ENCODE data around the gene G3BP1. TPM values are rescaled to one million over a fixed set of nuclear protein-coding genes. Genes with fewer than 3 reads are reported as not detected.

G3BP1 gene
- total RNA-seq, 4 donors from 2014 or later: 72.1 to 240 (median 168) TPM

- no peaks in the 10 kb centered on the region for H3K36me3 ChIP-seq
- no peaks in the 10 kb centered on the region for H3K27me3 ChIP-seq
- no peak for TF ChIP-seq CTCF (IDR thresholded peaks at IDR 0.05)
- TF ChIP-seq POLR2A (IDR thresholded peaks at IDR 0.05): no peak
- DNase-seq: no peak
- no peak overlapping the region for H3K4me3 ChIP-seq
- H3K4me1 ChIP-seq: peaks cover 0 to 9% of the 10 kb centered on the region in 2 donors
- H3K27ac ChIP-seq: no peak overlapping the region
- no peaks in the 10 kb centered on the region for H3K9me3 ChIP-seq
- intact Hi-C loops (cut with DNase I; ENCODE audit: low total_unique reads): no loop called here
Observed at GRCh38 chr5:151786468-151786867, 14.7 kb downstream of the G3BP1 start.

GRCh38 chr5:151787817-151788216 lies 16.1 kb downstream of the G3BP1 start:
- H3K27me3 ChIP-seq: no peaks in the 10 kb centered on the region
- H3K9me3 ChIP-seq: no peaks in the 10 kb centered on the region
- intact Hi-C loops (cut with DNase I; ENCODE audit: low total_unique reads): no loop called here
- peaks cover 0 to 7% of the 10 kb centered on the region in 2 donors for H3K4me1 ChIP-seq
- no peak for TF ChIP-seq POLR2A (IDR thresholded peaks at IDR 0.05)
- no peak for TF ChIP-seq CTCF (IDR thresholded peaks at IDR 0.05)
- no peaks in the 10 kb centered on the region for H3K36me3 ChIP-seq
- no peak overlapping the region for H3K4me3 ChIP-seq
- no peak for DNase-seq
- H3K27ac ChIP-seq: no peak overlapping the region

- H3K27ac ChIP-seq: no peak overlapping the region
- H3K36me3 ChIP-seq: no peaks in the 10 kb centered on the region
- no peaks in the 10 kb centered on the region for H3K9me3 ChIP-seq
- H3K4me3 ChIP-seq: no peak overlapping the region
- intact Hi-C loops (cut with DNase I; ENCODE audit: low total_unique reads): no loop called here
- H3K27me3 ChIP-seq: no peaks in the 10 kb centered on the region
- DNase-seq: no peak
- TF ChIP-seq CTCF (IDR thresholded peaks at IDR 0.05) (no peak), POLR2A (IDR thresholded peaks at IDR 0.05) (no peak)
- no peaks in the 10 kb centered on the region for H3K4me1 ChIP-seq
Observed at GRCh38 chr5:151793358-151793757, 21.6 kb downstream of the G3BP1 start.

GRCh38 chr5:151795426-151795825 lies 23.7 kb downstream of the G3BP1 start:
- Histone ChIP-seq H3K9me3 (no peaks in the 10 kb centered on the region), H3K27me3 (no peaks in the 10 kb centered on the region), H3K36me3 (no peaks in the 10 kb centered on the region), H3K4me1 (no peaks in the 10 kb centered on the region), H3K27ac (no peak overlapping the region), H3K4me3 (no peak overlapping the region)
- no peak for TF ChIP-seq POLR2A (IDR thresholded peaks at IDR 0.05)
- TF ChIP-seq CTCF (IDR thresholded peaks at IDR 0.05): no peak
- DNase-seq: no peak
- intact Hi-C loops (cut with DNase I; ENCODE audit: low total_unique reads): no loop called here

GRCh38 chr5:151798674-151799073 lies 26.9 kb downstream of the G3BP1 start:
- intact Hi-C loops (cut with DNase I; ENCODE audit: low total_unique reads): no loop called here
- H3K27me3 ChIP-seq: no peaks in the 10 kb centered on the region
- no peak for DNase-seq
- no peak overlapping the region for H3K27ac ChIP-seq
- TF ChIP-seq POLR2A (IDR thresholded peaks at IDR 0.05) (no peak), CTCF (IDR thresholded peaks at IDR 0.05) (no peak)
- H3K4me1 ChIP-seq: no peaks in the 10 kb centered on the region
- no peaks in the 10 kb centered on the region for H3K36me3 ChIP-seq
- no peak overlapping the region for H3K4me3 ChIP-seq
- no peaks in the 10 kb centered on the region for H3K9me3 ChIP-seq

Measured in uterus (tissue), 4 donors.